SK-N-SH treated with all-trans-retinoic acid at 6 μM for 48 hours (cell line): ENCODE results near the gene NCOA5.

Source experiments
- ATAC-seq: fragments of 200-7000 bp; cut with Tn5 transposase; 3 replicates; pipeline ENCODE4 v1.9.1; 2020; ENCODE audit warnings: mild to moderate bottlenecking, moderate library complexity
- ARNTL ChIP-seq: fragments of 450-650 bp; formaldehyde crosslinking; IDR thresholded peaks from 2 replicates; pipeline ENCODE4 v1.5.0; 2020; ENCODE audit warnings: low read depth, mild to moderate bottlenecking, moderate library complexity, borderline replicate concordance
- BACH2 ChIP-seq: fragments of 250-450 bp; sonication (Bioruptor Pico); IDR thresholded peaks from 2 replicates; pipeline ENCODE4 v1.9.0; 2021; ENCODE audit warnings: mild to moderate bottlenecking, borderline replicate concordance
- CSDC2 ChIP-seq: fragments of 250-450 bp; sonication (Bioruptor Pico); IDR thresholded peaks from 2 replicates; pipeline ENCODE4 v1.5.0; 2020; ENCODE audit warnings: mild to moderate bottlenecking, moderate library complexity
- GLIS3 ChIP-seq: fragments of 250-450 bp; sonication (Bioruptor Pico); IDR thresholded peaks from 2 replicates; pipeline ENCODE4 v1.5.0; 2020; ENCODE audit warnings: mild to moderate bottlenecking, moderate library complexity
- ISL1 ChIP-seq: fragments of 250-450 bp; sonication (Bioruptor Pico); IDR thresholded peaks from 2 replicates; pipeline ENCODE4 v2.1.2; 2022; ENCODE audit warnings: mild to moderate bottlenecking, moderate library complexity
- OSR1 ChIP-seq: fragments of 250-450 bp; sonication (Bioruptor Pico); IDR thresholded peaks from 2 replicates; pipeline ENCODE4 v1.8.0; 2022; ENCODE audit warnings: moderate library complexity, mild to moderate bottlenecking, inconsistent platforms
- POU6F1 ChIP-seq: fragments of 250-450 bp; sonication (Bioruptor Pico); IDR thresholded peaks from 2 replicates; pipeline ENCODE4 v1.8.0; 2021; ENCODE audit warnings: low read depth, mild to moderate bottlenecking, moderate library complexity, borderline replicate concordance
- PPARA ChIP-seq: fragments of 250-450 bp; sonication (Bioruptor Pico); IDR thresholded peaks from 2 replicates; pipeline ENCODE4 v1.5.0; 2020; ENCODE audit warnings: mild to moderate bottlenecking, borderline replicate concordance
- RARB ChIP-seq: fragments of 250-450 bp; sonication (Bioruptor Pico); IDR thresholded peaks from 2 replicates; pipeline ENCODE4 v1.8.0; 2021; ENCODE audit warnings: mild to moderate bottlenecking, moderate library complexity
- SNAI2 ChIP-seq: fragments of 250-450 bp; sonication (Bioruptor Pico); IDR thresholded peaks from 2 replicates; pipeline ENCODE4 v1.5.0; 2020; ENCODE audit warnings: mild to moderate bottlenecking, moderate library complexity
- TCF4 ChIP-seq: fragments of 250-450 bp; sonication (Bioruptor Pico); IDR thresholded peaks from 2 replicates; pipeline ENCODE4 v1.8.0; 2021; ENCODE audit warnings: mild to moderate bottlenecking, moderate library complexity, borderline replicate concordance
- TOX ChIP-seq: fragments of 250-450 bp; sonication (Bioruptor Pico); IDR thresholded peaks from 2 replicates; pipeline ENCODE4 v1.8.0; 2021; ENCODE audit warnings: mild to moderate bottlenecking, moderate library complexity, borderline replicate concordance
- TSHZ2 ChIP-seq: fragments of 250-450 bp; sonication (Bioruptor Pico); IDR thresholded peaks from 2 replicates; pipeline ENCODE4 v1.5.0; 2020; ENCODE audit warnings: mild to moderate bottlenecking, moderate library complexity
- ZC3H10 ChIP-seq: fragments of 250-450 bp; sonication (Bioruptor Pico); IDR thresholded peaks from 2 replicates; pipeline ENCODE4 v1.5.1; 2021; ENCODE audit warnings: mild to moderate bottlenecking, moderate library complexity
- ZFP3 ChIP-seq: fragments of 250-450 bp; sonication (Bioruptor Pico); IDR thresholded peaks from 2 replicates; pipeline ENCODE4 v1.5.0; 2020; ENCODE audit warnings: mild to moderate bottlenecking, moderate library complexity
- ZFP30 ChIP-seq: fragments of 450-650 bp; formaldehyde crosslinking; IDR thresholded peaks from 2 replicates; pipeline ENCODE4 v1.5.0; 2022; ENCODE audit warnings: mild to moderate bottlenecking, moderate library complexity
- ZNF565 ChIP-seq: fragments of 450-650 bp; formaldehyde crosslinking; conservative IDR thresholded peaks from 2 replicates; pipeline ENCODE4 v1.5.0; 2020; ENCODE audit warnings: low read depth, mild to moderate bottlenecking, moderate library complexity
- ZNF8 ChIP-seq: fragments of 450-650 bp; formaldehyde crosslinking; IDR thresholded peaks from 2 replicates; pipeline ENCODE4 v1.5.0; 2020; ENCODE audit warnings: mild to moderate bottlenecking, moderate library complexity
- TF ChIP-seq, protein P1 (sequence below): fragments of 250-450 bp; sonication (Bioruptor Pico); IDR thresholded peaks from 2 replicates; pipeline ENCODE4 v1.5.1; 2020; ENCODE audit warnings: low read depth, mild to moderate bottlenecking, moderate library complexity
- TF ChIP-seq, protein P2 (sequence below): fragments of 250-450 bp; sonication (Bioruptor Pico); IDR thresholded peaks from 2 replicates; pipeline ENCODE4 v1.5.1; 2021; ENCODE audit warnings: mild to moderate bottlenecking, moderate library complexity

The NCOA5 gene

DNA sequence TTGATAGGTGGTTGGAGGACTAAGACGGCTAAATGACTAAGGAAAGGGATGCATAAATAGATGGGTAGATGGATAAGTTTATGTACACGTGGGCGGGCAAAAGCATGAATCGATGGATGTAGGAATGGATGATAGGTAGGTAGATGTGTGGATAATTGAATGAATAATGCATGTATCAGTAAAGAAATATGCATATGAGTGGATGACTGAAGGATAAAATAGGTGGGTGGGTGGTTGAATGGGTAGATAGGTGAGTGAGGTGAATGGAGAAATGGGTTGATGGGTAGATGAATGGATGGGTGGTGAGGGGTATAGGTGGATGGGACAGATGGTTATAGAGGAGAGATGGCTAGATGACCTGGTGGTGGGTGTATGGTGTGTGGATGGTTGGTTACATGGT, 40.6 kb downstream of the NCOA5 start:
- TF ChIP-seq ARNTL: no peak
- TF ChIP-seq, protein P1, sequence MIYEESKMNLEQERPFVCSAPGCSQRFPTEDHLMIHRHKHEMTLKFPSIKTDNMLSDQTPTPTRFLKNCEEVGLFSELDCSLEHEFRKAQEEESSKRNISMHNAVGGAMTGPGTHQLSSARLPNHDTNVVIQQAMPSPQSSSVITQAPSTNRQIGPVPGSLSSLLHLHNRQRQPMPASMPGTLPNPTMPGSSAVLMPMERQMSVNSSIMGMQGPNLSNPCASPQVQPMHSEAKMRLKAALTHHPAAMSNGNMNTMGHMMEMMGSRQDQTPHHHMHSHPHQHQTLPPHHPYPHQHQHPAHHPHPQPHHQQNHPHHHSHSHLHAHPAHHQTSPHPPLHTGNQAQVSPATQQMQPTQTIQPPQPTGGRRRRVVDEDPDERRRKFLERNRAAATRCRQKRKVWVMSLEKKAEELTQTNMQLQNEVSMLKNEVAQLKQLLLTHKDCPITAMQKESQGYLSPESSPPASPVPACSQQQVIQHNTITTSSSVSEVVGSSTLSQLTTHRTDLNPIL (CRISPR knock-in tag): no peak
- no peak for TF ChIP-seq PPARA (CRISPR knock-in tag)
- TF ChIP-seq BACH2: no peak
- no peak for TF ChIP-seq TSHZ2 (CRISPR knock-in tag)
- TF ChIP-seq ZNF8 (CRISPR knock-in tag): no peak
- TF ChIP-seq, all 23 proteins: peak for 0
- ATAC-seq: no peak

DNA sequence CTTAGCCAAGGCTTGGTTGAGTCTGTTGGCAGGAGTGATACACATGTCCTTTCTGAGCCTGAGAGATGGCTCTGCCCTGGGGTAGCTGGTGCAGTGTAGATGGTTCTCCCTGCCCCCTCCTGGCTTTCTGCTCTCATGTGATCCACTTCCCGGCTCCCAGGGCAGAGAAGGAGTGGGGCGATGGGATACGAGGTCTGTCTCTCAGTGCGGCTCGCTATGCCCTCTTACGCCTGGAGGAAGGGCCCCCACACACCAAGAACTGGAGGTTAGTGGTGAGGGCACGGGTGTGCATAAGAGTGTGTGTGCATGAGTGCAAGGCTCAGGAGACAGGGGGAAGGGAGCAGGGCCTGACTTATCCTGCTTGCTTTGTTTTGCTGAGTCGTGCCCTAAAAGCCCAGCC, 41.9 kb downstream of the NCOA5 start:
- ATAC-seq: no peak
- TF ChIP-seq RARB: no peak
- TF ChIP-seq POU6F1 (CRISPR knock-in tag): no peak
- TF ChIP-seq, protein P1 (CRISPR knock-in tag): no peak
- TF ChIP-seq TOX (CRISPR knock-in tag): no peak
- TF ChIP-seq, protein P2, sequence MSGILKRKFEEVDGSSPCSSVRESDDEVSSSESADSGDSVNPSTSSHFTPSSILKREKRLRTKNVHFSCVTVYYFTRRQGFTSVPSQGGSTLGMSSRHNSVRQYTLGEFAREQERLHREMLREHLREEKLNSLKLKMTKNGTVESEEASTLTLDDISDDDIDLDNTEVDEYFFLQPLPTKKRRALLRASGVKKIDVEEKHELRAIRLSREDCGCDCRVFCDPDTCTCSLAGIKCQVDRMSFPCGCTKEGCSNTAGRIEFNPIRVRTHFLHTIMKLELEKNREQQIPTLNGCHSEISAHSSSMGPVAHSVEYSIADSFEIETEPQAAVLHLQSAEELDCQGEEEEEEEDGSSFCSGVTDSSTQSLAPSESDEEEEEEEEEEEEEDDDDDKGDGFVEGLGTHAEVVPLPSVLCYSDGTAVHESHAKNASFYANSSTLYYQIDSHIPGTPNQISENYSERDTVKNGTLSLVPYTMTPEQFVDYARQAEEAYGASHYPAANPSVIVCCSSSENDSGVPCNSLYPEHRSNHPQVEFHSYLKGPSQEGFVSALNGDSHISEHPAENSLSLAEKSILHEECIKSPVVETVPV: no peak
- TF ChIP-seq ZFP30 (CRISPR knock-in tag): no peak
- no peak for TF ChIP-seq SNAI2 (CRISPR knock-in tag)
- TF ChIP-seq TSHZ2 (CRISPR knock-in tag): no peak
- TF ChIP-seq ZFP3 (CRISPR knock-in tag): no peak
- TF ChIP-seq ARNTL: no peak
- no peak for TF ChIP-seq CSDC2 (CRISPR knock-in tag)
- no peak for TF ChIP-seq OSR1 (CRISPR knock-in tag)
- TF ChIP-seq ZNF565 (CRISPR knock-in tag): no peak
- no peak for TF ChIP-seq BACH2
- TF ChIP-seq ISL1 (CRISPR knock-in tag): no peak
- no peak for TF ChIP-seq PPARA (CRISPR knock-in tag)
- no peak for TF ChIP-seq TCF4 (CRISPR knock-in tag)
- no peak for TF ChIP-seq GLIS3
- no peak for TF ChIP-seq ZC3H10 (CRISPR knock-in tag)
